ENCODE measurements around the gene DAPK3. TPM values are rescaled to one million over a fixed set of nuclear protein-coding genes. Genes with fewer than 3 reads are reported as not detected.

The DAPK3 gene
- total RNA-seq, 4 donors from 2014 or later: 75.6 to 90.9 (median 82.2) TPM

DNA sequence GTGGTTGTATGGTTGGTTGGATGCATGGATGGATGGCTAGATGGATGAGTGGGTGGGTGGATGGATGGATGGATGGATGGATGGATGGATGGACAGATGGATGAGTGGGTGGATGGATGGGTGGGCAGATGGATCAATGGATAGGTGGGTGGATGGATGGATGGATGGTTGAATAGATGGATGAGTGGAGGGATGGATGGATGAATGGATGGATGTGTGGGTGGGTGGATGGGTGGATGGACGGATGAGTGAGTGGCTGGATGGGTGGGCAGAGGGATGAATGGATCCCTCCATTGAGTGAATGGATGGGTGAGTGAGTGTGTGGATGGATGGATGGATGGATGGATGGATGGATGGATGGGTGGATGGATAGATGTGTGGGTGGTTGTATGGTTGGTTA lies 47.0 kb downstream of the DAPK3 start:
- no peak for DNase-seq (ENCODE audit: low spot score in 2 of 2)
- intact Hi-C loops (cut with DNase I; ENCODE audit: low total_unique reads): no loop called here
- TF ChIP-seq, protein P1, sequence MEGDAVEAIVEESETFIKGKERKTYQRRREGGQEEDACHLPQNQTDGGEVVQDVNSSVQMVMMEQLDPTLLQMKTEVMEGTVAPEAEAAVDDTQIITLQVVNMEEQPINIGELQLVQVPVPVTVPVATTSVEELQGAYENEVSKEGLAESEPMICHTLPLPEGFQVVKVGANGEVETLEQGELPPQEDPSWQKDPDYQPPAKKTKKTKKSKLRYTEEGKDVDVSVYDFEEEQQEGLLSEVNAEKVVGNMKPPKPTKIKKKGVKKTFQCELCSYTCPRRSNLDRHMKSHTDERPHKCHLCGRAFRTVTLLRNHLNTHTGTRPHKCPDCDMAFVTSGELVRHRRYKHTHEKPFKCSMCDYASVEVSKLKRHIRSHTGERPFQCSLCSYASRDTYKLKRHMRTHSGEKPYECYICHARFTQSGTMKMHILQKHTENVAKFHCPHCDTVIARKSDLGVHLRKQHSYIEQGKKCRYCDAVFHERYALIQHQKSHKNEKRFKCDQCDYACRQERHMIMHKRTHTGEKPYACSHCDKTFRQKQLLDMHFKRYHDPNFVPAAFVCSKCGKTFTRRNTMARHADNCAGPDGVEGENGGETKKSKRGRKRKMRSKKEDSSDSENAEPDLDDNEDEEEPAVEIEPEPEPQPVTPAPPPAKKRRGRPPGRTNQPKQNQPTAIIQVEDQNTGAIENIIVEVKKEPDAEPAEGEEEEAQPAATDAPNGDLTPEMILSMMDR (IDR thresholded peaks at IDR 0.05): no peak
- no peak for TF ChIP-seq POLR2A (IDR thresholded peaks at IDR 0.05)
- H3K4me3 ChIP-seq (ENCODE audit: low read depth, poor library complexity, severe bottlenecking): no peak overlapping the region
- 74 to 83% methylated on average over 1 of the region's 1 CpG for whole genome bisulfite sequencing, 2 donors

- intact Hi-C loops (cut with DNase I; ENCODE audit: low total_unique reads): no loop called here
- no peak for DNase-seq (ENCODE audit: low spot score in 2 of 2)
- no peak for TF ChIP-seq POLR2A (IDR thresholded peaks at IDR 0.05)
- no peak overlapping the region for H3K4me3 ChIP-seq (ENCODE audit: low read depth, poor library complexity, severe bottlenecking)
Measured at GRCh38 chr19:3923096-3923758, 47.7 kb downstream of the DAPK3 start.

DNA sequence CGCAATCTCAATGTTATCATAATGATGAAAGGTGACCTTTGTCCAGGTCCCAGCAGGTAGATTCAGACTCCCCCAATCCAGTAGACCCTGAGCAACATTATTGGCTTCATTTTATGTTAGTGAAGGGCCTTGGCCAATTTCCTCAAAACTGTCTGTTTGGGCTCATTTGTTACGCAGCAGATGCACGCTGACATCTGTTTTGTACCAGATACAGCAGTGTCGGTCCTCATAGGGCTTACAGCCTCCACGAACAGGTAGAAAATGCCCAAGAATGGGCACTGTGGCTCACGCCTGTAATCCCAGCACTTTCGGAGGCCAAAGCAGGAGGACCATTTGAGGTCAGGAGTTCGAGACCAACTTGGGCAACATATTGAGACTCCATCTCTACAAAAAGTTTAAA lies 51.1 kb downstream of the DAPK3 start:
- TF ChIP-seq, protein P1 (IDR thresholded peaks at IDR 0.05): no peak
- no peak for TF ChIP-seq POLR2A (IDR thresholded peaks at IDR 0.05)
- intact Hi-C loops (cut with DNase I; ENCODE audit: low total_unique reads): no loop called here
- DNase-seq (ENCODE audit: low spot score in 2 of 2): no peak
- H3K4me3 ChIP-seq (ENCODE audit: low read depth, poor library complexity, severe bottlenecking): no peak overlapping the region
- 91 to 93% methylated on average over 8 of the region's 8 CpGs for WGBS, 2 donors

DNA sequence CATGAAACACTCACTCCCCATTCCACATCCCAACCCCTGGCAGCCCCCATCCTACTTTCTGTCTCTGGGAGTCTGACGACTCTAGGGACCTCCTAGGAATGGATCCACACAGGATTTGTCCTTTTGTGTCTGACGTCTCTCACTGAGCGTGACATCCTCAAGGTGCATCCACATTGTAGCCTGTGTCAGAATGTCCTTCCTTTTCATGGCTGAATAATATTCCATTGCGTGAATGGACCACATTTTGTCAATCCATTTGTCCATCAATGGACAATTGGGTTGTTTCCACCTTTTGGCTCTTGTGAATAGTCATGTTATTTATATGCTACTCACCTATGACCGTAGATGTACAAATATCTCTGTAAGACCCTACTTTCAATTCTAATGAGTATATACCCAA lies 54.9 kb downstream of the DAPK3 start:
- DNase-seq (ENCODE audit: low spot score in 2 of 2): no peak
- 93 to 98% methylated on average over 5 of the region's 5 CpGs for WGBS, 2 donors
- intact Hi-C loops (cut with DNase I; ENCODE audit: low total_unique reads): no loop called here
- TF ChIP-seq POLR2A (IDR thresholded peaks at IDR 0.05): no peak
- TF ChIP-seq, protein P1 (IDR thresholded peaks at IDR 0.05): no peak
- no peak overlapping the region for H3K4me3 ChIP-seq (ENCODE audit: low read depth, poor library complexity, severe bottlenecking)

- TF ChIP-seq, protein P1 (IDR thresholded peaks at IDR 0.05): no peak
- no peak for TF ChIP-seq POLR2A (IDR thresholded peaks at IDR 0.05)
- intact Hi-C loops (cut with DNase I; ENCODE audit: low total_unique reads): no loop called here
- H3K4me3 ChIP-seq (ENCODE audit: low read depth, poor library complexity, severe bottlenecking): no peak overlapping the region
- 78 to 87% methylated on average over 9 of the region's 9 CpGs for WGBS, 2 donors
- no peak for DNase-seq (ENCODE audit: low spot score in 2 of 2)
Measured at GRCh38 chr19:3914199-3914598, 56.7 kb downstream of the DAPK3 start.

DNA sequence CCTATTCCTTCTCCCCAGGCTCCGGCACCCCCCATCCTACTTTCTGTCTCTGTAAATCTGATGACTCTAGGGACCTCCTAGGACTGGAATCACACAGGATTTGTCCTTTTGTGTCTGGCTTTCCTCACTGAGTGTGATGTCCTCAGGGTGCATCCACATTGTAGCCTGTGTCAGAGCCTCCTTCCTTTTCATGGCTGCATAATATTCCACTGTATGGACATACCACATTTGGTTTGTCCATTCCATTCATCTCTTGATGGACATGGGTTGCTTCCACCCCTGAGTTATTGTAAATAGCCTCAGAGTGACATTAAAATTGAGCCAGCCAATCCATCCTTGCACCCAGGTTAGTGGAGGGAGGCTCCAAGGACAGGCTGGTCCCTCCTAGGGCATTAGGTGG lies 60.8 kb downstream of the DAPK3 start:
- no peak overlapping the region for H3K4me3 ChIP-seq (ENCODE audit: low read depth, poor library complexity, severe bottlenecking)
- intact Hi-C loops (cut with DNase I; ENCODE audit: low total_unique reads): no loop called here
- TF ChIP-seq POLR2A (IDR thresholded peaks at IDR 0.05): no peak
- TF ChIP-seq, protein P1 (IDR thresholded peaks at IDR 0.05): no peak
- WGBS, 2 donors: 100% methylated on average over 1 of the region's 1 CpG
- DNase-seq (ENCODE audit: low spot score in 2 of 2): no peak

MicroRNAs encoded within 50 kb of the gene (microRNA counts, 767-probe panel; counts per million panel counts)
- microRNA hsa-miR-637: 0 to 358 counts per million in 2 donors

Small RNAs within 50 kb of the gene (microRNA-seq; reads per million reads assigned to microRNA genes)
- gene MIR637 (ENCODE audit: borderline number of aligned reads in 1 of 2, borderline replicate concordance in 2 of 2): 0 reads per million in 2 donors

Other genes with a start within 250 kb of the DAPK3 start
- 10 to 100 TPM; 21.8 to 34.6 (median 31.8) TPM for gene APBA3, start 209.4 kb downstream of the DAPK3 start, total RNA-seq
- gene MRPL54, start 208.4 kb downstream of the DAPK3 start, total RNA-seq: 10 to 100 TPM; 45.0 to 72.8 (median 53.9) TPM
- not detected for gene RAX2, start 198.9 kb downstream of the DAPK3 start, total RNA-seq
- 1 to 10 TPM; 2.1 to 5.8 (median 3.3) TPM for gene MATK, start 184.7 kb downstream of the DAPK3 start, total RNA-seq
- gene ZFR2, start 102.1 kb downstream of the DAPK3 start, total RNA-seq: under 1 TPM in 1 of 4 donors, not detected in 3; 0.13 TPM
- not detected for gene ATCAY, start 90.4 kb downstream of the DAPK3 start, total RNA-seq
- not detected for gene NMRK2, start 38.0 kb downstream of the DAPK3 start, total RNA-seq
- gene EEF2, start 14.4 kb upstream of the DAPK3 start, total RNA-seq: 1,000 to 10,000 TPM; 2,068 to 2,517 (median 2,443) TPM
- gene PIAS4, start 36.6 kb upstream of the DAPK3 start, total RNA-seq: 10 to 100 TPM; 20.8 to 35.1 (median 26.9) TPM
- gene ZBTB7A, start 95.8 kb upstream of the DAPK3 start, total RNA-seq: 100 to 1,000 TPM; 138 to 162 (median 152) TPM
- 100 to 1,000 TPM in 3 of 4 donors, 10 to 100 TPM in 1; 89.0 to 111 (median 106) TPM for gene MAP2K2, start 153.0 kb upstream of the DAPK3 start, total RNA-seq
- gene CREB3L3, start 182.5 kb upstream of the DAPK3 start, total RNA-seq: not detected
- gene SIRT6, start 211.5 kb upstream of the DAPK3 start, total RNA-seq: 10 to 100 TPM; 18.7 to 39.8 (median 32.9) TPM
- gene ANKRD24, start 211.6 kb upstream of the DAPK3 start, total RNA-seq: 1 to 10 TPM in 2 of 4 donors, under 1 TPM in 1, not detected in 1; 0.22 to 3.2 (median 1.5) TPM